AG04449 (cell line): ENCODE data around the gene PGLYRP2.

Experiments
- CTCF ChIA-PET: fragments of 350-600 bp; formaldehyde crosslinking; extraction: SDS; loops from one replicate; lab custom pipeline; 2021; ENCODE audit warnings: antibody characterized with exemption; lab: Yijun Ruan, JAX
- POLR2A ChIA-PET: fragments of 400-600, 350-600 bp; formaldehyde crosslinking; extraction: SDS; loops from one replicate; lab custom pipeline; 2020; ENCODE audit warnings: antibody characterized with exemption, inconsistent platforms; lab: Yijun Ruan, JAX
- DNase-seq: peaks from one replicate; pipeline ENCODE4 v3.0.0-alpha.2; 2010; ENCODE audit warnings: low read depth, low spot score
- H3K4me3 ChIP-seq: 2 replicates; pipeline ENCODE4 v1.5.1; 2011; ENCODE audit warnings: low read depth, mild to moderate bottlenecking, control low read depth, low read length
- CTCF ChIP-seq: IDR thresholded peaks from one replicate; pipeline ENCODE4 v1.5.1; 2011; ENCODE audit warnings: mild to moderate bottlenecking, moderate library complexity, low read length, control low read depth, inconsistent platforms; ENCODE audit not compliant: insufficient read depth; ENCODE audit errors: missing control alignments

PGLYRP2 gene

GRCh38 chr19:15450528-15450890 lies 28.8 kb downstream of the PGLYRP2 start:
- ChIA-PET CTCF (no interaction called here), POLR2A (no interaction called here)
- DNase-seq = no peak
- TF ChIP-seq CTCF = no peak
- H3K4me3 ChIP-seq = no peak overlapping the region

GRCh38 chr19:15449620-15450527 lies 29.4 kb downstream of the PGLYRP2 start, which contains the start of gene WIZ:
TSS of gene WIZ (minus strand) at chr19:15449956. CDS start at chr19:15448307, 1,649 bp downstream.
- ChIA-PET CTCF (no interaction called here), POLR2A (no interaction called here)
- no peak for DNase-seq
- TF ChIP-seq CTCF = no peak
- H3K4me3 ChIP-seq = peak within 1 kb of the TSS; percentile 70

- POLR2A ChIA-PET = interaction anchor here (1.0 kb wide), 1 partner anchor 16 kb away, joined by 3 read pairs; no protein-coding TSS in a partner anchor
- peak overlapping the region; percentile 70 for H3K4me3 ChIP-seq
- CTCF ChIA-PET = no interaction called here
- no peak for TF ChIP-seq CTCF
- DNase-seq = no peak
Observed at GRCh38 chr19:15448778-15449619, 30.3 kb downstream of the PGLYRP2 start.

GRCh38 chr19:15448044-15448777 lies 31.1 kb downstream of the PGLYRP2 start:
- POLR2A ChIA-PET = interaction anchor here (1.0 kb wide), 1 partner anchor 15 kb away, joined by 3 read pairs; no protein-coding TSS in a partner anchor
- DNase-seq = no peak
- CTCF ChIA-PET = no interaction called here
- no peak for TF ChIP-seq CTCF
- H3K4me3 ChIP-seq = no peak overlapping the region; the same call in 1 of the 2 replicates

- no peak for TF ChIP-seq CTCF
- no peak overlapping the region for H3K4me3 ChIP-seq
- CTCF ChIA-PET = no interaction called here
- POLR2A ChIA-PET = no interaction called here
- DNase-seq = no peak
Observed at GRCh38 chr19:15447057-15447456, 32.2 kb downstream of the PGLYRP2 start.
